A549 (cell line): ENCODE data around the gene CD84.

Source experiments
- CBX2 ChIP-seq: fragments of 200-600 bp; sonication (generic); IDR thresholded peaks from 2 replicates; pipeline ENCODE4 v1.6.1; 2016; ENCODE audit warnings: low read depth, mild to moderate bottlenecking, borderline replicate concordance
- CHD4 ChIP-seq: fragments of 200-600 bp; sonication (generic); IDR thresholded peaks from 2 replicates; pipeline ENCODE4 v1.6.1; 2016; ENCODE audit warnings: antibody characterized with exemption, mild to moderate bottlenecking, borderline replicate concordance
- FOXS1 ChIP-seq: fragments of 250-450 bp; sonication (Bioruptor Pico); IDR thresholded peaks from 2 replicates; pipeline ENCODE4 v1.5.0; 2020; ENCODE audit warnings: mild to moderate bottlenecking, moderate library complexity
- KDM1A ChIP-seq: fragments of 200-600 bp; sonication (generic); IDR thresholded peaks from 2 replicates; pipeline ENCODE4 v1.6.1; 2016; ENCODE audit warnings: low read depth, mild to moderate bottlenecking
- POLR2A ChIP-seq: IDR thresholded peaks from 2 replicates; pipeline ENCODE4 v1.6.1; 2012; ENCODE audit warnings: mild to moderate bottlenecking, low read length
- USF2 ChIP-seq: fragments of 450-650 bp; IDR thresholded peaks from 2 replicates; pipeline ENCODE4 v1.6.1; 2014; ENCODE audit warnings: antibody characterized with exemption
- TF ChIP-seq, protein P1 (sequence below): fragments of >200 bp; sonication (Bioruptor Twin); formaldehyde crosslinking; IDR thresholded peaks from 3 replicates; pipeline ENCODE4 v1.5.1; 2016
- TF ChIP-seq, protein P2 (sequence below): fragments of 200-600 bp; sonication (generic); IDR thresholded peaks from 2 replicates; pipeline ENCODE4 v1.6.1; 2016; ENCODE audit warnings: antibody characterized with exemption, mild to moderate bottlenecking, moderate library complexity

DNA sequence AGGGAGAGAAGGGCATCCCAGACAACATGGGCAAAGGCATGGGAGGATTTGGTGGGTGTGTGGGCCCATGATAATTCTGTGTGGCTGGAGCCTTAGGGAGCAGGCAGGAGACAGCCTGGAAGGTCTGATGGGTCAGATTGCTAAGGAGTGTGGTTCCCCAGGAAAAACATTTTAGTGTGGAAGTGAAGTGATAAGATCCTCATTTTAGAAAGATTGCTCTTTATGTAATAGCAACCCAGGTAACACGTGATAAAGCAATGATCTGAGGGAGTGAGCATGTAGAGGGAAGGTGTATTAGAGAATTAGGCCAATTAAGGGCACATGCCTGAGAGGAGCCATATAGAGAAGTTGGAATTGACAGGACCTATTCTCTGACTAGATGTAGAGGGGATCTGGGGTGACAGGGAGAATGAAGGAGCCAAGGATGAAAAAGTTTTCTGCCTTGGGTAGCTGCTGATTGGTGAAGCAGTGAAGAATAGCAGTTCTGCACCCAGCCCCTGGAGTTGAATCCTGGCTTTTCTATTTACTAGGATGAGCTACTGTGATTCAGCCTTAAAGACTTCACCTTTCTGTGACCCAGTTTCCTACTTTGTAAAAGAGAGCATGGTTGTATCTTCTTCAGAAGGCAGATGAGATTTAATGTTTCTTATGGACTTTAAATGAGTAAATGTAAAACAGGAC is 37.5 kb downstream of the CD84 start:
- TF ChIP-seq, protein P1, sequence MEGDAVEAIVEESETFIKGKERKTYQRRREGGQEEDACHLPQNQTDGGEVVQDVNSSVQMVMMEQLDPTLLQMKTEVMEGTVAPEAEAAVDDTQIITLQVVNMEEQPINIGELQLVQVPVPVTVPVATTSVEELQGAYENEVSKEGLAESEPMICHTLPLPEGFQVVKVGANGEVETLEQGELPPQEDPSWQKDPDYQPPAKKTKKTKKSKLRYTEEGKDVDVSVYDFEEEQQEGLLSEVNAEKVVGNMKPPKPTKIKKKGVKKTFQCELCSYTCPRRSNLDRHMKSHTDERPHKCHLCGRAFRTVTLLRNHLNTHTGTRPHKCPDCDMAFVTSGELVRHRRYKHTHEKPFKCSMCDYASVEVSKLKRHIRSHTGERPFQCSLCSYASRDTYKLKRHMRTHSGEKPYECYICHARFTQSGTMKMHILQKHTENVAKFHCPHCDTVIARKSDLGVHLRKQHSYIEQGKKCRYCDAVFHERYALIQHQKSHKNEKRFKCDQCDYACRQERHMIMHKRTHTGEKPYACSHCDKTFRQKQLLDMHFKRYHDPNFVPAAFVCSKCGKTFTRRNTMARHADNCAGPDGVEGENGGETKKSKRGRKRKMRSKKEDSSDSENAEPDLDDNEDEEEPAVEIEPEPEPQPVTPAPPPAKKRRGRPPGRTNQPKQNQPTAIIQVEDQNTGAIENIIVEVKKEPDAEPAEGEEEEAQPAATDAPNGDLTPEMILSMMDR: no peak
- TF ChIP-seq CHD4: no peak
- TF ChIP-seq POLR2A: no peak
- TF ChIP-seq KDM1A: no peak
- no peak for TF ChIP-seq CBX2
- TF ChIP-seq USF2: no peak
- TF ChIP-seq, protein P2, sequence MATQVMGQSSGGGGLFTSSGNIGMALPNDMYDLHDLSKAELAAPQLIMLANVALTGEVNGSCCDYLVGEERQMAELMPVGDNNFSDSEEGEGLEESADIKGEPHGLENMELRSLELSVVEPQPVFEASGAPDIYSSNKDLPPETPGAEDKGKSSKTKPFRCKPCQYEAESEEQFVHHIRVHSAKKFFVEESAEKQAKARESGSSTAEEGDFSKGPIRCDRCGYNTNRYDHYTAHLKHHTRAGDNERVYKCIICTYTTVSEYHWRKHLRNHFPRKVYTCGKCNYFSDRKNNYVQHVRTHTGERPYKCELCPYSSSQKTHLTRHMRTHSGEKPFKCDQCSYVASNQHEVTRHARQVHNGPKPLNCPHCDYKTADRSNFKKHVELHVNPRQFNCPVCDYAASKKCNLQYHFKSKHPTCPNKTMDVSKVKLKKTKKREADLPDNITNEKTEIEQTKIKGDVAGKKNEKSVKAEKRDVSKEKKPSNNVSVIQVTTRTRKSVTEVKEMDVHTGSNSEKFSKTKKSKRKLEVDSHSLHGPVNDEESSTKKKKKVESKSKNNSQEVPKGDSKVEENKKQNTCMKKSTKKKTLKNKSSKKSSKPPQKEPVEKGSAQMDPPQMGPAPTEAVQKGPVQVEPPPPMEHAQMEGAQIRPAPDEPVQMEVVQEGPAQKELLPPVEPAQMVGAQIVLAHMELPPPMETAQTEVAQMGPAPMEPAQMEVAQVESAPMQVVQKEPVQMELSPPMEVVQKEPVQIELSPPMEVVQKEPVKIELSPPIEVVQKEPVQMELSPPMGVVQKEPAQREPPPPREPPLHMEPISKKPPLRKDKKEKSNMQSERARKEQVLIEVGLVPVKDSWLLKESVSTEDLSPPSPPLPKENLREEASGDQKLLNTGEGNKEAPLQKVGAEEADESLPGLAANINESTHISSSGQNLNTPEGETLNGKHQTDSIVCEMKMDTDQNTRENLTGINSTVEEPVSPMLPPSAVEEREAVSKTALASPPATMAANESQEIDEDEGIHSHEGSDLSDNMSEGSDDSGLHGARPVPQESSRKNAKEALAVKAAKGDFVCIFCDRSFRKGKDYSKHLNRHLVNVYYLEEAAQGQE: no peak
- TF ChIP-seq FOXS1: no peak
